HTERT RPE-1 (cell line): Measurements from ENCODE around the gene PRSS2.

Source experiments
- in situ Hi-C: fragments of 300-500 bp; cut with MboI; formaldehyde crosslinking; loops from 4 replicates; pipeline ENCODE4 v1.14.3; 2020; ENCODE audit warnings: low sequenced_read_pairs

PRSS2 gene

DNA sequence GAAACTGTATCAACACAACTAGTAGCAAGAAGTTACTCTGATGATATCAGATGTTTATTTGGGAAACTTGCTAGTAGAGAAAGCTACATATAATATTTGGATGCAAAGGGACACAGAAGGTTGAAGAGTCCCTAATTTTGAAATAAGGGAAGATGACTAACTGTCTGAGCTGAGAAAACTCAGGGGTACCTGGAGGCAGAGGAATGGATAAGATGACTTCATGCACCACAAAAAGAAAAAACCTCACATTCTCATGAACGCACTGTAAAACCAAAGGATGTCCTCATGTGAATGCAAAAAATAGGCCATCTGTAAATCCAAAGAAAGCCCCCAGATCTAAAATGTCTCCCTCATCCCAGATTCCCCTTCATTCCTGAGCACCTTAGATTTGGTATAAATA lies 29.3 kb downstream of the PRSS2 start:
- in situ Hi-C loops, result no loop called here

DNA sequence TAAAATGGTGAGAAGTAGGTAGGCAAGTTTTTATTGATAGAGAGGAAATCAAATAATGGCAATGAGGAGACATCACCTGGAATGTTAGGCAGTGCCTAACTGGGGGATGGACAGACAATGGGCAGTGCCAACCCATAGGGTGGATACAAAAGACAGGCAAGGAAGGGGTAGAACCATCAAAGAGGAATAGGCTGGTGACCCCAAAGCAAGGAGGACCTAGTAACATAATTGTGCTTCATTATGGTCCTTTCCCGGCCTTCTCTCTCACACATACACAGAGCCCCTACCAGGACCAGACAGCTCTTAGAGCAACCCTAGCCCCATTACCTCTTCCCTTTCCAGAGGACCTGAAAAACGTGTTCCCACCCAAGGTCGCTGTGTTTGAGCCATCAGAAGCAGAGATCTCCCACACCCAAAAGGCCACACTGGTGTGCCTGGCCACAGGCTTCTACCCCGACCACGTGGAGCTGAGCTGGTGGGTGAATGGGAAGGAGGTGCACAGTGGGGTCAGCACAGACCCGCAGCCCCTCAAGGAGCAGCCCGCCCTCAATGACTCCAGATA lies 30.0 kb downstream of the PRSS2 start:
- in situ Hi-C loops, result no loop called here

DNA sequence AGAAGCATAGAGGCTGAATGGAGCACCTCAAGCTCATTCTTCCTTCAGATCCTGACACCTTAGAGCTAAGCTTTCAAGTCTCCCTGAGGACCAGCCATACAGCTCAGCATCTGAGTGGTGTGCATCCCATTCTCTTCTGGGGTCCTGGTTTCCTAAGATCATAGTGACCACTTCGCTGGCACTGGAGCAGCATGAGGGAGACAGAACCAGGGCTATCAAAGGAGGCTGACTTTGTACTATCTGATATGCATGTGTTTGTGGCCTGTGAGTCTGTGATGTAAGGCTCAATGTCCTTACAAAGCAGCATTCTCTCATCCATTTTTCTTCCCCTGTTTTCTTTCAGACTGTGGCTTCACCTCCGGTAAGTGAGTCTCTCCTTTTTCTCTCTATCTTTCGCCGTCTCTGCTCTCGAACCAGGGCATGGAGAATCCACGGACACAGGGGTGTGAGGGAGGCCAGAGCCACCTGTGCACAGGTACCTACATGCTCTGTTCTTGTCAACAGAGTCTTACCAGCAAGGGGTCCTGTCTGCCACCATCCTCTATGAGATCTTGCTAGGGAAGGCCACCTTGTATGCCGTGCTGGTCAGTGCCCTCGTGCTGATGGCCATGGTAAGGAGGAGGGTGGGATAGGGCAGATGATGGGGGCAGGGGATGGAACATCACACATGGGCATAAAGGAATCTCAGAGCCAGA lies 31.0 kb downstream of the PRSS2 start:
- in situ Hi-C loops, result no loop called here

DNA sequence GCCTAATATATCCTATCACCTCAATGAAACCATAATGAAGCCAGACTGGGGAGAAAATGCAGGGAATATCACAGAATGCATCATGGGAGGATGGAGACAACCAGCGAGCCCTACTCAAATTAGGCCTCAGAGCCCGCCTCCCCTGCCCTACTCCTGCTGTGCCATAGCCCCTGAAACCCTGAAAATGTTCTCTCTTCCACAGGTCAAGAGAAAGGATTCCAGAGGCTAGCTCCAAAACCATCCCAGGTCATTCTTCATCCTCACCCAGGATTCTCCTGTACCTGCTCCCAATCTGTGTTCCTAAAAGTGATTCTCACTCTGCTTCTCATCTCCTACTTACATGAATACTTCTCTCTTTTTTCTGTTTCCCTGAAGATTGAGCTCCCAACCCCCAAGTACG lies 31.5 kb downstream of the PRSS2 start:
- in situ Hi-C loops, result no loop called here

DNA sequence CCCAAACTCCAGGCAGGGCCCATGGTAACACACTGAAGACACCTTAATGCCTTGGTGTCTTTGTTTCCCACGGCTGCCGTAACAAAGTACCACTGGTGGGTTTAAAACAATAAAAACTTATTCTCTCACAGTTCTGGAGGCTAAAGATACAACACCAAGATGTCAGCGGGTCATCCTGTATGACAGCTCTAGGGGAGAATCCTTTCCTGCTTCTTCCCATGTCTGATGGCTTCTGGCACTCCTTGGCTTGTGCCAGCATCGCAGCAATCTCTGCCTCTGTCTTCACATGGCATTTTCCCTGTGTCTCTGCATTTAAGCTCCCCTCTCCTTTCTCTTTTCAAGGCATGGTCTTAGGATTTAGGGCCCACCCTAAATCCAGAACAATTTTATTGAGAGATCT lies 33.1 kb downstream of the PRSS2 start:
- in situ Hi-C loops, result no loop called here

DNA sequence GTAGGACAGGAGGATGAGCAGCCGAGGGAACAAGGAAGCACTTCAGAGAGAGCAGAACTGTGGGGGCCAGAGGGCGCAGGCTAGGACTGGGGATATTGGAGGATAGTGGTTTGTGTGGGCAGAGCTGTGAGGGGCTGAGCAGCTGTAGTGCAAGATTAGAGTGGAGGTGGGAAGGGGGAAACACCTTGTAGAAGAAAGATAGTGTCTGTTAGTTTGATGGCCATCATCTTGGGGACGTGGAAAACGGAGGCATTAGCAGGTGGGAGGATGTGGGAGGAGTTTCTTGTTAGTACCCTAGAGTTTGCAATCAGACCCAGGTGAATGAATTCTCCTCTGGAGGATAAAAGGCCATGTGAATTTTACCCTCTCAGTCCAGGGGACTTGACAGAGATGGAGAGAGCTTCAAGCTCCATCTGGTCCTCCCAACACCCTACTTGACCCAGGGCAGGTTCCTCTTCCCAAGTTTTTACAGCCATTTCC lies 34.0 kb downstream of the PRSS2 start:
- in situ Hi-C loops, result no loop called here

DNA sequence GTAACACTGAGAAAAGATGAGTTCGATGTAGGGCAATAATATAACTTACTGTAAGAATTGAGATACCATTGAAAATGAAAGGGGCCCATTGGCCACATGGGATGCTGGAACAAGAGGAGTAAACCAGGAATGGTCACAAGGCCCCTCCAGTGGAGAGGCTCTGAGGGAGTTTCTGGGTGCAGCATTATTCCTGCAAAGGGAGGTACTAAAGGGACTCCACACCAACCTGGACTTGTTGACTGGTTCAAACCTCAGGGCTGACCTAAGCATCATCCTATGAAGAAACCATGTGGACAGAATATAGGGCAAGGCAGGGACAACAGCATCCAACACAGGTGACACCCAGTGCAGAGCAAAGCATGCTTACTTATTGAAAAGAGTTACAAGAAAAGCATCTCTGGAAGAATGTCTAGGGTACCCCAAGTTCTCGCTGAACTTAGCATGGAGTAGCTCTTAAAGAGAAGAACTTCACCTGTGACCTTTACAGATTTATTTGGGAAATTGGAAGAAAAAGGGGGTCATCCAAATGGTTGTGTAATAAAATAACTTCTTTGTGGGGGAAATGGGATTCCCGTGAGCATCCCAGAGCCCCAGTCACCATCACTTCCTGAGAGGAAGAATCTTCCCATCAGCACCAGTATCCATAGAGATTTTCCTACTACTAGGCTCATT lies 34.7 kb downstream of the PRSS2 start:
- in situ Hi-C loops, result no loop called here

DNA sequence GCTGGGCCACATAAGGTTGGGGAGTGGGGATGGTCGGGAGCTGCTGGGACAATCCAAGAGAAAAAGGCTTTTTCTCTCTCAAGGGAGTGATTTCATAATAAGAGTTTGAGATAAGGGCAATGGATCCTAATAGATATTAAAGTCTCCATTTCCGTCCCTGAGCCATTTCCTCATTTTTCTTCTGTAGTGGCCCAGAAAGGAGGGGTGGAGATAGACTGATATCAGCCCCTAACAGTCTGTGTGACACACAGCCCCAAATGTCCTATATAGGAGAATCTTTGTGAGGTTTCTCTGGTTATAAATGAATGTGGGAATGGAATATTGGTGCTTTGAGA lies 35.2 kb downstream of the PRSS2 start:
- in situ Hi-C loops, result no loop called here

DNA sequence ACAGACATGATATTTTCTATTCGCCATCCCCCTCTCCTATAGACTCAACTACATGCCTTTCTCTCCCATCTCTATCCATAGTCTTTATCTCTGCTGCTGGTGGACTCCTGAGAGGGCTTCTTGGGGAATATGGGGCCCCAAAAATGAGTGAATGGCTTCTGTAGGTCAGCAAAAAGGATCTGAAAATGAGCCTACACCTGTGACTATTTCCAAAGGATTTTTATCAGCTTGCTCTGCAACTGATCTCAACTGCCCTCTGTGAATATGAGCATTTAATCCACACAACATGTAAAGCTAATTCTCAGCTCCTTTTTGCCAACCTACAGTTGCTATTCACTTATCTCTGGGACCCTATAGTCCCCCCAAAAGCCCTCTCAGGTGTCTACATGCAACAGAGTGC lies 36.2 kb downstream of the PRSS2 start:
- in situ Hi-C loops, result no loop called here

DNA sequence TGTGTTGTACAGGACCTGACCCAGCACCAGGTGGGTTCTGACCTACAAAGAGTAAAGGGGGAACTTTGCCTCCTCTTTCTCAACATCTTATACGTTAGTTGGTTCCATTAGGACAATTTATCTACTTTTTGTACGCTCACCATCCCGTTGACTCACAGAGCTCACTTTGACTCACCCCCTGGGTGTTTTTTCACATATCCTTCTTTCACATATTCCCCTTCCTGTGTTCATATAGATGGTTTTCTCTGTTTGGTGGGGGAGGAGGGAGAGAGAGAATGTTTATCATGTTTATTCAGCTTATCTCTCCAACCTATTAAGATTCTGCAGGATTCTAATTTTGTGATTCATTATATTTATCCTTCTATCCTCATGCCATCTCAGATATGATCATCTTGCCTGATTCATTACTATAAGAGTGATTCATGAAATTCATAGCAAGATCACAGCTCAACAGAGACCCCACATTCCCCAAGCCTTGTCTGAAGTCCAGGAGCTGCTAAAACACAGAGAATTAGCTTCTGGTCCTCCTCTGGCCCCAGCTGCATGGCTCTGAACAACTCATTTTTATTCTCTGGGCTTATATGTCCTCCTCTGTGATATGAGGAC lies 37.2 kb downstream of the PRSS2 start:
- in situ Hi-C loops, result no loop called here

DNA sequence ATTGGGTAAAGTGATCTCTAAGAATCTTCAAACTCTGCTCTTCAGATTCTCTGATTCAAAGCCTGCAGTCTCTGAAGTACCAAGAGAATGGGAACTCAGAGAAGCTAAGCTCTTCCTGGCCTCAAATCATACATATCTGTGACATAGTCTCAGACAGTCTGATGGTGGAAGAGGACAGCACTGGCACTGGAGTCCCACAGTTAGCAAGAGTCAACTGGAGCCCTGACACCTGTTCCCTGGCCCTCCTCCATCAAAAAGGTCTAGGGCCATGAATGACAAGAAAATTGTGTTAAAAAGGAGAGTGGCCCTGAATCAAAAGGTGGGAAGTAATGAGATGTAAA lies 37.7 kb downstream of the PRSS2 start:
- in situ Hi-C loops, result no loop called here

DNA sequence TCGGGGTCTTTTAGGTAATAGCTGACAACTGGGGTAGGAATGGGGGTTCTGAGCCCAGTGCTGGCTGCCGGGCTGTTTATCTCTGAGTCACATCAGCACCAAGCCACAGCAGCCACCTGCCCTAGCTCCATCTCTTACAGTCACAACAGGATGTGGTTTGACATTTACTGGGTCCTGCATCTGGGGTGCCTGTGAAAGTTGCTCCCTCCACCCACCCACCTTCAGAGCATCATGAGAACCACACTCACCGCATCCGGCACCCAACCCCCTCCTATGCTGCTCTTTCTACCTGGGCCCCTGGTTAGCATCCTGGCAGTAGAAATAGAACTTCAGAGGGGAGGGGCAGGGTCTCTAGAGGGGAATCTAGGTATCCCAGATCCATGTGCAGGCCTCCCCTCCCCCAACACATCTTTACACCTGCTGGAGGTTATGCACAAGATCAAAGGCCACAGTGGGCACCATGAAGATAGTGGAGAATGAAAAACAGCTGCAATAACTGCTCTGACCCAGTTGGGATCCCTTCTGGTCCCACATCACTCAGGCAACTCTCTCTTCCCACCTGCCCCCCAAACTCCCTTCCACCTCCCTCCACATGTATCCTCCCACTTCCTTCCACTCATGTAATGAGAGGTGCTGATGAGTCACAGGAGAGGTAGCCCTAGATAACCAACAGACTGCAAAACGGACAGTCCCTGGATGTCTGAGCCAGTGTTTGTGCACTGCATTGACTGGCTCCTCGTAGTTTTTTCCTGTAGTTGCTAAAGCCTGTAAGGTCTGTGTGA lies 38.2 kb downstream of the PRSS2 start:
- in situ Hi-C loops, result no loop called here

DNA sequence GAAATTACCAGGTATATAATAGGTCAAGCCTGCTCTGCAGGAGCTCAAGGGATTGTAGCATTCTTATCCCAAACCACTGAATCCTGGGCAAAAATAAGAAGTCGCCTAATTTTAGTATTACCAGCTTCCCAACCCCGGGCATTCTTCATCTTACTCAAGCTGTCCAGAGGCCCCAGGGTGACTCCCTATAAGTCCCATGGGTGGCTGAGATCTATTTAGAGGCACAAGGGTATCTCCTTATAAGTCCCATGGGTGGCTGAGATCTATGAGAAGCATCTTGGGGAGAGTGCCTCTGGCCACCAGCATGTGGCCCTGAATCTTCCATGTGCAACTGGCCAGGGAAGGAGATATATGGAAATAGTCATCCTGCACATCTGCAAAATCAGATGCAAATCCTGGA lies 38.9 kb downstream of the PRSS2 start:
- in situ Hi-C loops, result no loop called here

DNA sequence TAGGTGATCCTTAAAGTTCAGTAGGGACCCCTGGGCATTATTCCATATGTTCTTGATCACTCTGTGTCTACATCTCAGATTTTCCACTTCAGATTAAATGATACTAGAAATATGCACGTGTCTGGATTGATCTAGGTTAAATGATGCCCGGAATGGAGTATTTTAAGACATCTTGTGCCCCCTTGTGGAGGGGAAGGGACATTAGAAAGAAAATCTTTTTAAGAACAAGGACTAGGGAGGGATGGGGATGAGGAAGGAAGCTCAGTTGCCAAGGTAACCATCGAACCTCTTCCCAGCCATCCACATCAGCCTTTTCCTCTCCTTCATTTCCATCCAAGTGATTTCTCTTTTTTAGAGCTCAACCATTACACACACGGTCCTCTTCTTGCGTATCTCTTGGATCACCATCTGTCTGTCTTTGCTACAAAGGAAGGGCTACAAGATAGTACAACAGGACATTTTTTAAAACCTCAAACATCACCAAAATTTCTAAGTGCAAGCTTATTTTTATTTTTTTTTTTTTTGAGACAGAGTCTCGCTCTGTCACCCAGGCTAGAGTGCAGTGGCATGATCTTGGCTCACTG lies 40.5 kb downstream of the PRSS2 start:
- in situ Hi-C loops, result no loop called here

DNA sequence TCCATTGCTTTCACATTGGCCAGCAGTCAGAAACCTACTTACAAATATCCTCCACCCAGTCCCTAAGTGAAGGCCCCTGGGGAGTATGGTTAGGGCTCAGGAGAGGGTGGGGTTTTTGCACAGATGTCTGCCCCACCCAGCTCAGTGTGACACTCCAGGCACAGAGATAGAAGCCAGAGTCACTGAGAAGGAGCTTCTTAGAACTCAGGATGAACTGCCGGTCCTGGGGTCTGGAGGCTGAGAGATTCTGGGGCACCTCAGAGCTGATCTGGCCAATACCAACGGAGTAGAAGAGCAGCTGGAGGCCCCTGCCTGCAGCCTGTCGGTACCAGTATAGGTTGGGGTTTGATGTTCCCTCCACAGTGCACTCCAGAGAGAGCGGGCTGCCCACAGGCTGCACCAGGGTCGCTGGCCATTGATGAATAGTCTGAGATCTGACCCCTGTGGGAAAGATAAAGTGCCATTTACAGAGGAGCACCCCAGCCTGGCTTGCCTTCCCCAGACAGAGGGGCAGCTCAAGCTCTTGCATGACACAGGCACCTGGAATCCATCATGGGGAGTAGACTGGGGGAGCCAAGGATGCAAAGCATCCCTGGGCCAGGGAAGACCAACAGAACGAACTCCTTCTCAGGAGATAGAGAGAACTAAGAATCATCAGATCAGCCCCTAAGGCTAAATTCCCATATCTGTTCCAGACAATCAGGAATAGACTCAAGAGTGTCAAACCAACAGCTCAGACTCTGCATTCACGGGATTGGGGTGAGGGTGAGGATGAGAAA lies 41.9 kb downstream of the PRSS2 start:
- in situ Hi-C loops, result no loop called here

DNA sequence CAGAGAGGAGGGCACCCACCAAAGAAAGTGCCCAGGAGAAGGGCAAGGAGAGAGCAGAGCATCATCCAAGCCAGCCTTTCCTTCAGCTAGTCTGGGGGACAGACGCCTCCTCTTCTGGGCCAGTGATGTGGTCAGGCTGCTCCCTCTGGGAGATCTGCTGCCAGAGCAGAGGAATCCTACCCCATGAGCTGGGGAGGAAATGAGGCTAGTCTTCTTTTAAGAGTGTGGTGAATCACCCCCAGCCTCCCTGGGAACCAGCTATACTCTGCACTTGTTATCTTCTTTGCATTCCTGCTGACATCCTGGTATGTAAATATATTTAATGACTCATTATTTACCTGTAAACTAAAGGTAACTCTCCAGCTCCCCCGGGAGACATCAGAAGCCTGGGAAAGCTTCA lies 42.5 kb downstream of the PRSS2 start:
- in situ Hi-C loops, result no loop called here

DNA sequence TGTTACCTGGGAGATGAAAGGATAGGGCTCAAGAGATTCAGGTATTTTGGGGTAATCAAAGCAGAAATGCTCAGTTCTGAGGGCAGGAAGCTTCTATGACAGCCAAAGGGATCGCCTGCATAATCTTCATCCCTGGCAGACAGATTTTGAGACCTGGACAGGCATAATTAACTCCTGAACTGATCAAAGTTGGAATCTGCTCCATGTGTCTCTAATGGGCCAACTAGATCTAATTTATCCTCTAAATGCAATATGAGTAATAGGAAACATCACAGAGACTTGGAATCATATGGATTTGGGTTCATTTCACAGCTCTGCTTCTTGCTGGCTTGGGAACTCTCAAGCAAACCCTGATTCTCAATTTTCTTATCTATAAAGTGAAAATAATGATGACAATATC lies 42.9 kb downstream of the PRSS2 start:
- in situ Hi-C loops, result no loop called here

DNA sequence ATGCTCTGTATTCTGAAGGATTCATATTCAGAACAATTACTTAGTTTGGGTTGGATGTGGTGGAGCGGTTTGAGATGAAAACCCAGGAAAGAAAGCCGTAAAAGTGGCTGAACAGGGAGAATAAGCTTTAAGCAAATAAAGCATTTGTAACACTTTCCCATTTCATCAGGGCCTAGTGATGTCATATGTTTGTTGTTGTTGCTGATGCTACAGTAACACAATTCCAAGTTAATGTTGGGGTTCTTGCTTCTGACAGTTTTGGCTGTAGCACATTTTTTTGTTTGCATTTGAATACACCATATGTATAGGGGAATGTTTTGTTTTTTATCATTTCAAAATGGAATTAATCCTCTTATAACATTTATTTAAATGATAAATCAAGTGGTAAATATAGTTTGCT lies 43.7 kb downstream of the PRSS2 start:
- in situ Hi-C loops, result no loop called here

DNA sequence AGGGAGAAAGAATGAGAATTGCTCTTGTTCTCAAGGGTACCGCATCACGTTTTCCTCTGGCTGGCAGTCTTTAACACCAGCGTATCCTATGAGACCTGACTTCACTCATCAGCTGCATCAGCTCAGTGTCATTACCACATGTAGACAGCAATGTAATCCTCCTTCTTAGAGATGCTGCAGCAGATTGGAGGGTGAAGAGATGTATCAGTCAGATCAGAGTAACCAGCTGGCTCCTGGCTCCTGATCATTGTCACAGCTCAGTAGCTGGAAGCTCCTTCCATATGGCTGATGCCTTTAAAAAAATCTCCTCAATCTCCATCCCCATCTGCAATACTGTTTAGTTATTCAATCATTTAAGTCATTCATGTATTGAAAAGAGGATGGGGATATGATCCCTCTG lies 44.4 kb downstream of the PRSS2 start:
- in situ Hi-C loops, result no loop called here

DNA sequence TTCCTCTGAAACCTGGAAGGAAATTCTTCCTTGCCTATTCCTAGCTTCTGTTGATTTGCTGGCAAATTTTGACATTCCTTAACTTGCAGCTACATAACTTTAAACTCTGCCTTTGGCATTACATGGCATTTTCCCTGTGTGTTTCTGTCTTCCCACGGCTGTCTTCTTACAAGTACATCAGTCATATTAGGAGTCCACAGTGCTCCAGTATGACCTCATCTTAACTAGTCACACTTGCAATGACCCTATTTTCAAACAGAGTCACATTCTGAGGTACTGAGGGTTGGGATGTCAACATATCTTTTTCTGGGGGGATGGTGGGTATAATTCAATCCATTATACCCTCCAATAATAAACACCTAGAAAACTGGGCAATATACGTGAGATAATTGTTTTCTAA lies 46.7 kb downstream of the PRSS2 start:
- in situ Hi-C loops, result no loop called here
